Activated gamma-delta T cell treated with Interleukin-2 at 50 U/mL for 16 hours (primary cell): ENCODE data around the gene BCORL1.

ENCODE experiments used
- DNase-seq: peaks from one replicate; pipeline ENCODE4 v3.0.0-alpha.2; 2020

The BCORL1 gene

DNA sequence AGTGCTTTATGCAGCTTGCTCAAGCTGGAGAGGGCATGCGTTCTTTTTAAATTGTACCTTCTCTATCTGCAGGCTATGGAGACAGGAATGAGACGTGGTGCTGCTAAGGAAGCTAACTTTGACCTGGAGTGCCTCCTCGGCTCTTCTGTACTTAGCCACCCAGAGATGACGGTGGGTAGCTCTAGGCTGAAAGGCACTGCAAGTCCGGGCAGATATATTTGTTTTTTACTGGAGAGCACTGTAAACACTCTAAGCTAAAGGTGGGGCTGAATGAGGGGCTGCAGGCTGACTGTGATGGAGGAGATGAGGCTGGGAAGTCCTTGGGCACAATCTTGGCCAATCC lies 115.7 kb downstream of the BCORL1 start:
- no peak for DNase-seq

DNA sequence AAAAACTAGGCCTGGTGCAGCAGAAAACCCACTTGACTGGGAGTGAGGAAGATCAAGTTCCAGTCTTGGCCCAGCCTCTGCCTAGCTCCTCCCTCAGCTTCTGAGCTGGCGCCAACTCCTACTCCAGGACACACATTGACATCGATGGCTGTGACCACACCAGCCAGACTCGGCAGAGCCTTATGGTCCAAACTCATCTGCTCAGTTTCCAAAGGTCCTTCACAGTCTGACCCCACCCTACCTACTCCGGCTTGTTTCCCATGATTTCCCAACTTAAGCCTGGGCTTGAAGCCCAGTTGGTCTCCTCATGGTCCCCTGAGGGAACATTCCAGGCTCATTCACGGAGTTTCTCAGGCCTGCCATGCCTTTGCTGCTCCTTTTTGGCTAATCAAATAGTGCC lies 117.7 kb downstream of the BCORL1 start:
- no peak for DNase-seq

DNA sequence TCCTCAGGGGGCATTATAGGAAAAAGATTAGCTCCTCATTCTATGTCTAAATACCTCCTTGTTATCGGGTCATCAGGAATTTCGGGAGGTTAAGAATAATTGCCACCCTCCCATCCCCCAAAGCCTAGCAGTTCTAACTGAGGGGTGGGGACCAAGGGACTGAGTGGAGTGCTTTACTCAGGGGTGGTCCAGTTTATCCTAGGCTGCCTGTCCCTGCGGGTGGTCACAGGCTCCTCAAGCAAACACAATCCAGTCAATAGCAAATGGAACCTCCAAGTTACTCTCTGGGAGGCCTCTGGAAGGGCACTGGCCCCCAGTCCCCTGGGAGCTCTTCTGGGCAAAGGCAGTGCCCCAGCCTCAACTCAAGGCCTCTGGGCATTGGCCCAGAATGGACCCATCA lies 121.2 kb downstream of the BCORL1 start:
- no peak for DNase-seq

DNA sequence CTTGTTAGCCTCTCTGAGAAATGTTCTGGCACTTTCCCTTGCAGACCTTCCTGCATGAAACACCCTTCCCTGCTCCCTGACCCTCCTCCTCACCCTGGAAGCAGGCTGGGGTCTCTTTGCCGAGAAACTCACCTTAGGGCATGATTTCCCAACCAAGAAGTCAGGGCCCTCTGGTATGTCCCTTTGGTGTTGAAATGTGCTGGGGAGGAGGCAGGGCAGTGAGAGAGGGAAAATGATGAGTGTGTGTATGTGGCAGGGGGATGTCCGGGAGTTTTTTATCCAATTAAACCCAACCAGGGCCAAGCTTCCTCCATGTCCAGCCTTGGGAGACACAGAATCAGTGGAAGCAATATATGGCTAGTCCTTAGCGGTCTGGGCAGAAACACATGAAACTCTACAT lies 122.8 kb downstream of the BCORL1 start:
- no peak for DNase-seq

DNA sequence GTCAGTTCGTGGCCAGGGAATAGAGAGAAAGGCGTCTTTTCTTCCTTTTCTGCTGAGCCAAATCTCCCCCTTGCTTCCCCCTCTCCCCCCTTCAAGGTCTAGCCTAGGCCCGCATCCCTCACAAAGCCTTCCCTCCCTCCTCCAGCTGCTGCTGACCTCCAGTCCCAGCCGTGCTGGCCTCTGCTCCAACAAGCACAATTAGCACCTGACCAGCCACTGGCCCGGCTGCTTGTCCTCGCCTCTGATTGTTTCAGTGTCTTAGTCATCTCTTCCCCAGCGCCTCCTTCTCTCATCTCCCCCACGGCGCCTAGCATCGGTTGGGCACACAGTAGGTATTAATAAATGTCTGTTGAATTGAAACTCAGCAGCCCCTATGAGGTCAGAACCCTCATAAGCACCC lies 123.6 kb downstream of the BCORL1 start:
- DNase-seq, result no peak
